T-helper 1 cell treated with Interleukin-12 subunit alpha and Interleukin-12 subunit beta and Interleukin-4 antibody, amounts not matched to agents 30 ng/mL and 1 ng/mL, for 36 hours (primary cell): ENCODE measurements around the gene AKAP1. TPM values are rescaled to one million over a fixed set of nuclear protein-coding genes. Genes with fewer than 3 reads are reported as not detected.

Experiments
- intact Hi-C: fragments of 100-400 bp; cut with micrococcal nuclease; formaldehyde crosslinking; loops from one replicate; pipeline ENCODE4 v1.15.1; 2024
- total RNA-seq: library from RNA; stranded (reverse); gene quantifications from 2 replicates; pipeline ENCODE4 v1.2.3, GENCODE V29; 2022

Gene AKAP1
- total RNA-seq, 1 donor from 2014 or later = 28.1 TPM

- intact Hi-C loops = no loop called here
These were observed 39.0 kb downstream of the AKAP1 start for GRCh38 chr17:57124053-57124452.

GRCh38 chr17:57125406-57125805, 40.4 kb downstream of the AKAP1 start:
- intact Hi-C loops = no loop called here

- intact Hi-C loops = no loop called here
These were observed 40.8 kb downstream of the AKAP1 start for GRCh38 chr17:57125866-57126265.

- intact Hi-C loops = loop anchor here (1.0 to 10.0 kb wide), 10 partner anchors 112 to 981 kb away; no protein-coding TSS in a partner anchor
These were observed 45.8 kb downstream of the AKAP1 start for GRCh38 chr17:57130708-57131461.

DNA sequence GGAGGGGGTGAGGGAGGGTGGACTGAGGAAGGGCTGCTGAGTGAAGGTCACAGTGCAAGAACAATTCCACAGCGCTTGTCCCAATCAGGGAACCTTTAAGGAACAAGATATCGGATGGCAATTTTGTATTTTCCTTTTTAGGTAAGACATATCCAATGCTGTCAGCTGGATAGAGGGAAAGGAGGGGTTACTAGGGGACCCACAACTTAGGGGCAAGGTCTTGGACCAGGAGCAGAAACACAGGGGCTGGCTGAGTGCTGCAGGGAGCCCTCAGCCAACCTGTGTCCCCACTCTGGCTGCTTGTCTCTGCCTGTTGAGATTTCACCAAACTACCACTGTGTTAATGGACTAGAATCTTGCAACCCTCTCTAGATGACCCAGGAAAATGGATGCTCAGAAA, 47.6 kb downstream of the AKAP1 start:
- intact Hi-C loops = loop anchor here (5.0 to 10.0 kb wide), 3 partner anchors 242 to 980 kb away; no protein-coding TSS in a partner anchor

GRCh38 chr17:57133486-57133885, 48.4 kb downstream of the AKAP1 start:
- intact Hi-C loops = loop anchor here (5.0 to 10.0 kb wide), 3 partner anchors 241 to 979 kb away; no protein-coding TSS in a partner anchor

GRCh38 chr17:57135026-57135788, 50.2 kb downstream of the AKAP1 start:
- intact Hi-C loops = loop anchor here (10.0 kb wide), 2 partner anchors 240 to 460 kb away; no protein-coding TSS in a partner anchor

- intact Hi-C loops = loop anchor here (10.0 kb wide), 2 partner anchors 239 to 459 kb away; no protein-coding TSS in a partner anchor
These were observed 50.8 kb downstream of the AKAP1 start for GRCh38 chr17:57135789-57136291.

- intact Hi-C loops = loop anchor here (10.0 kb wide), 2 partner anchors 238 to 458 kb away; no protein-coding TSS in a partner anchor
These were observed 51.3 kb downstream of the AKAP1 start for GRCh38 chr17:57136355-57136754.

- intact Hi-C loops = loop anchor here (10.0 kb wide), 2 partner anchors 237 to 457 kb away; no protein-coding TSS in a partner anchor
These were observed 53.2 kb downstream of the AKAP1 start for GRCh38 chr17:57138030-57138911.

DNA sequence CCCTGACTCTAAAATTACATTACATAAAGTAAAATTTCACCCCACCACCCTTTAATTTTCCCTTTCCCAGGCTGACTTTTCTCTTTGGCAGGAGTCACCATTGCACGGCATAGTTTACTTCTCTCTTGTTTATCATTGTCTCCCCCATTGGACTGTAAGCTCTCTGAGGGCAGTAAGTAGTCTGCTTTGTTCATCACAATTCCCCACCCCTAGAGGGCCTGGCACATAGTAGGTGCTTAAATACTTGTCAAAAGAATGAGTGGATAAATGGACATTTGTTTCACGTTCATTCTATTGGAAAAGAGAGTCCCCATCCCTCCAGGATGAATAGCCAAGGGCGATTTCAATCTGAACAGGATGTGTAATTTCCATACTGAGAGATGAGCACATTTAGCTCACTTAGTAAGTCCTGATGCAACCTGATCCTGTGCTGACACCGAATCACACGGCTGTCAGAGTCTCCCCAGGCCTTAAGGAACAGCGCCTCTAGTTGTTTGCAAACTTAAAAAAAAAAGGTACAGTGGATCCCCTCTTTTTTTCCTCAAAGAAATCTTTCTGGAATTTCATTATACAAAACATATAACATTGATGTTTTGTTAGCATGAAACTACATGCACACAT, 54.0 kb downstream of the AKAP1 start:
- intact Hi-C loops = loop anchor here (10.0 kb wide), 2 partner anchors 236 to 456 kb away; no protein-coding TSS in a partner anchor

DNA sequence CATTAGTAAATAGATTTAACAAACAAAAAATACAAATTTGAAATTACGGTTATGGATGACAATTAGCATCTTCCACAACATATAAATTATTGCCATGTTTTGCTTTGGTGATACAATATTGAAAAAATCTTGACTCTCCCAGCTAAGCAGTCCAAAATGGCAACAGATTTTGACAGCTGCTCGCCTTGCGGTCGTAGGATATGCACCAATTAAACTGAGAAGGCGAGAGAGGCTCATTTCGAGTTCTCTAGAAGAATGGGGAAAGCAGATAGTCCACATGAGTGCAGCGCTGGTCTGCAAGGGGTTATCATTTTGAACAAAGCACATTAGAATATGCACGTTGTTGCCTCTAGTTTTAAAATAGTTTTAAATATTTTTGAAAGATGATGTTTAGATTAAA, 55.3 kb downstream of the AKAP1 start:
- intact Hi-C loops = no loop called here

DNA sequence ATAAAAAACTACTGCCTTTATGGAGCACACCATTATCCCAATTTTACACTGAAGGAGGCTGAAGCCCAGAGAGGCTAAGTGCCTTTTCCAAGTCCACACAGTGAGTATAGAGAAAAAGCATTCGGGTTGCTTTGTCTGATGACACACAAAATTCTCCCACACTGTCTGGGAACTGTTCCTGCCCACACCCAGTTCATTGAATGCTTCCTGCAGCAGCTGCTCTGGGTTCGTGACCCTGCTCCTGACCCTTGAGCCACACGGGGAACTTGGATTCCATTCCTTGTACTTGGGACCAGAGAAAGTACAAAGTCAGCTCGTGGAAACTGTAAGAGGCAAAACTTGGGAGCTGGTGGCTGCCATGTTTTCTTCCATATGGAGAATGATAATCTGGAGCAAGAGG, 57.9 kb downstream of the AKAP1 start:
- intact Hi-C loops = no loop called here

- intact Hi-C loops = no loop called here
These were observed 58.3 kb downstream of the AKAP1 start for GRCh38 chr17:57143361-57143760.

GRCh38 chr17:57143919-57144318, 58.9 kb downstream of the AKAP1 start:
- intact Hi-C loops = no loop called here

DNA sequence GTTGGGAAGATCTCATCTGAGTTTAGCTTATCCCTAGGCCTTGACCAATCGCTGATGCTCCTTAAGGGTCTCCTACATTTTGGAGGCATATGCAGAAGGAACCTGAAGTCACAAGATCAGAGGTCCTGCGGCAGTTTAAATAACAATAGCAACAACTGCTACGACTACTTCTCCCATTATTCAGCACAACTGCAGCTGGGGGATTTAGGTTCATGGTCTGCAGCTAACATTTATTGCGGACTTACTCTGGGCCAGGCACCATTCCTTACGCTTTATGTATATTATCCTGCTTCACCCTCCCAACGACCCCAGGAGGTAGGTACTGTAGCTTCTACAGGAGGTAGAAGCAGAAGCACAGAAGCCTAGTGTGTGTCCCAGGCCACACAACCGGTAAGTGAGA, 59.5 kb downstream of the AKAP1 start:
- intact Hi-C loops = no loop called here

DNA sequence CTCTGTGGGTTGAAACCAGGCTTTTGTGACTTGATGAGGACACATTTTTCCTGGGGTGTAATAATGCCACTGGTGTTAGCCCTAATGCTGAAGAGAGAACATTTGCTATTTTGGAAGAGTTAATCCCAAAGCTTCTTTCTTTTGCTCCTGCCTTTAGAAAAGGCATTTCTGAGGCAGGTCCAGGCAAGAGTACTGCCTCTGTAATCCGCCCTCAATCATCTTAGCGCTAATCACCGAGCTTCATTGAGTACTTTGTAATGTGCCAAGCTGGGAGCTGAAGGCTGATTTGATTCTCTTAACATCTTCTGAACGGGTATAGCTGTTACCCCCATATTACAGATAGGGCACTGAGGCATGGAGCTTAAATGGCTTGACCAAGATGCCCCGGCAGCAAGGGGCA, 60.3 kb downstream of the AKAP1 start:
- intact Hi-C loops = no loop called here

- intact Hi-C loops = no loop called here
These were observed 61.2 kb downstream of the AKAP1 start for GRCh38 chr17:57146273-57146672.

DNA sequence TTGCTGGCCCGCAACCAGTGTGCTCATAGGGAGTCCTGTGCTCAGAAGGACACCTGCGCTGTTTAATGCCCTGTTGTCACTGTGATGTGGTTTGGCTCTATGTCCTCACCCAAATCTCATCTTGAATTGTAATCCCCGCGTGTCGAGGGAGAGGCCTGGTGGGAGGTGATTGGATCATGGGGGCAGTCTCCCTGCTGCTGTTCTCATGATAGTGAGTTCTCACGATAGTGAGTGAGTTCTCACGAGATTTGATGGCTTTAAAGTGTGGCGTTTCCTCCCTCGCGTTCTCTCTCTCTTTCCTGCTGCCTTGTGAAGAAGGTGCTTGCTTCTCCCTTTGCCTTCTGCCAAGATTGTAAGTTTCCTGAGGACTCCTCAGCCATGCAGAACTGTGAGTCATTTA, 66.8 kb downstream of the AKAP1 start:
- intact Hi-C loops = no loop called here

DNA sequence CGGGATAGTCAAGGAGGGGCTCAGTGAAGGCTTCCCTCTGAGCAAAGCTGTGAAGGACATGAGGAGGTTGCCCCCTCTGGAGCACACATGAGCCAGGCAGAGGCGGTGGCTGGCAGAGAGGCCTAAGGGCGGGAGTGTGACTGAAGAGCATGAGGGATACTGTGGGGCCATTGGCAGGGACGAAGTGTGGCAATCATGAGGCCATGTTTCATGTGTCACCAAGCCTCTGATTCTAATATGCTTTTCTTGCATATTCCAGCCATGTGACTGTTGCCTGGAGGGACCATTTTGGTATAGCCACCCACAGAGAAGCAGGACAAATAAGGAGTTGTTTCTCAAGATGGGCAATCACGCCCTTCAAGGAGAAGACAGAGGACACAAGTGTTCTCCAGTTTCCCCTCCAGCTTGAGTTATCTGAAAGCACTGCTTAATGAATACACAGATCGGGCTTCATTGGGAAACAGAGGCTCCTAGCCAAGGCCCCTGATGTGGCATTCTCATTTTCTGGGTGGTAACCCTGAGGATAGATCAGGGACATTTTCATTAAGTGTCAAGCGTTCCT, 68.0 kb downstream of the AKAP1 start:
- intact Hi-C loops = no loop called here
